GM12873 (cell line): ENCODE data around the gene NEFH.

ENCODE experiments used
- CTCF ChIP-seq: IDR thresholded peaks from 2 replicates; pipeline ENCODE4 v1.5.1; 2012; ENCODE audit warnings: low read depth, mild to moderate bottlenecking, moderate library complexity, low read length, control low read depth; ENCODE audit not compliant: insufficient read depth; ENCODE audit errors: missing control alignments

Gene NEFH

GRCh38 chr22:29451863-29452262 lies 28.2 kb upstream of the NEFH start:
- TF ChIP-seq CTCF = no peak

- TF ChIP-seq CTCF = no peak
Observed at GRCh38 chr22:29454276-29454675, 25.7 kb upstream of the NEFH start.

- TF ChIP-seq CTCF = no peak
Observed at GRCh38 chr22:29456211-29456671, 23.8 kb upstream of the NEFH start.

- no peak for TF ChIP-seq CTCF
Observed at GRCh38 chr22:29457730-29458129, 22.3 kb upstream of the NEFH start.

- TF ChIP-seq CTCF = no peak
Observed at GRCh38 chr22:29458551-29458950, 21.5 kb upstream of the NEFH start.

- no peak for TF ChIP-seq CTCF
Observed at GRCh38 chr22:29459773-29460172, 20.2 kb upstream of the NEFH start.

- no peak for TF ChIP-seq CTCF
Observed at GRCh38 chr22:29461263-29461662, 18.8 kb upstream of the NEFH start.
